ENCODE results near the gene MRPS22.

MRPS22 gene

GRCh38 chr3:139311557-139311956 is 32.3 kb upstream of the MRPS22 start:
- H3K36me3 ChIP-seq (ENCODE audit: control insufficient read depth, insufficient read depth, low read length) = no peaks in the 10 kb centered on the region
- no peaks in the 10 kb centered on the region for H3K4me1 ChIP-seq (ENCODE audit: control insufficient read depth, insufficient read depth, low read length)
- H3K4me3 ChIP-seq (ENCODE audit: low read length) = no peak overlapping the region
- no peaks in the 10 kb centered on the region for H3K9me3 ChIP-seq (ENCODE audit: control insufficient read depth, insufficient read depth, low read length)
- no peaks in the 10 kb centered on the region for H3K27me3 ChIP-seq (ENCODE audit: control insufficient read depth, insufficient read depth, low read length)
- no peak overlapping the region for H3K27ac ChIP-seq (ENCODE audit: low read length)
- DNase-seq (ENCODE audit: low read depth, low spot score) = no peak
- no CpG with 5 or more reads among the region's 1 CpG for WGBS (ENCODE audit: insufficient coverage, insufficient read length)

GRCh38 chr3:139312416-139312815 is 31.4 kb upstream of the MRPS22 start:
- no peaks in the 10 kb centered on the region for H3K9me3 ChIP-seq (ENCODE audit: control insufficient read depth, insufficient read depth, low read length)
- H3K36me3 ChIP-seq (ENCODE audit: control insufficient read depth, insufficient read depth, low read length) = no peaks in the 10 kb centered on the region
- H3K27me3 ChIP-seq (ENCODE audit: control insufficient read depth, insufficient read depth, low read length) = no peaks in the 10 kb centered on the region
- no CpG with 5 or more reads among the region's 1 CpG for WGBS (ENCODE audit: insufficient coverage, insufficient read length)
- no peak for DNase-seq (ENCODE audit: low read depth, low spot score)
- H3K4me3 ChIP-seq (ENCODE audit: low read length) = no peak overlapping the region
- H3K27ac ChIP-seq (ENCODE audit: low read length) = no peak overlapping the region
- no peaks in the 10 kb centered on the region for H3K4me1 ChIP-seq (ENCODE audit: control insufficient read depth, insufficient read depth, low read length)

DNA sequence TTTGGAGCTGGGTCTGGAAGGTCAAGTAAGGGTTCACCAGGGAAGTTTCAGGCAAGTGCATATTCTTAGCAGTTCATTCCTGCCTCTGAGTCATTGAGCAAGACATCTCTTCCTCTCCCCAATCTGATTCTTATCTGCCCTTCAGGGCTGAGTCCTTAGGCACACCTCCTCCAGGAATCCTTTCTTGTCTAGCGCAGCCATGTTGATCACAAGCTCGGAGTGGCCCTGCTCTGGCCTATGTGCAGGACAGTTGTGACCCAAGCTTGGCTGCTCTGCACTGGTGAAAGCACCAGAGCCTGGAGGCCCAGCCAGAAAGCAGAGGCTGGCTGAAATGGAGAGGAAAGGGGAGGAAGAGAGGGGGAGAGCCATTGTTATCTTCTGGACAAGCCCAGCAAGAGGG is 30.9 kb upstream of the MRPS22 start:
- no peak for DNase-seq (ENCODE audit: low read depth, low spot score)
- Histone ChIP-seq H3K27me3 (ENCODE audit: control insufficient read depth, insufficient read depth, low read length) (no peaks in the 10 kb centered on the region), H3K9me3 (ENCODE audit: control insufficient read depth, insufficient read depth, low read length) (no peaks in the 10 kb centered on the region), H3K4me1 (ENCODE audit: control insufficient read depth, insufficient read depth, low read length) (no peaks in the 10 kb centered on the region), H3K36me3 (ENCODE audit: control insufficient read depth, insufficient read depth, low read length) (no peaks in the 10 kb centered on the region), H3K27ac (ENCODE audit: low read length) (no peak overlapping the region), H3K4me3 (ENCODE audit: low read length) (no peak overlapping the region)
- WGBS (ENCODE audit: insufficient coverage, insufficient read length) = no CpG with 5 or more reads among the region's 2 CpGs

GRCh38 chr3:139313921-139314320 is 29.9 kb upstream of the MRPS22 start:
- no peaks in the 10 kb centered on the region for H3K4me1 ChIP-seq (ENCODE audit: control insufficient read depth, insufficient read depth, low read length)
- WGBS (ENCODE audit: insufficient coverage, insufficient read length) = no CpG with 5 or more reads among the region's 5 CpGs
- no peaks in the 10 kb centered on the region for H3K9me3 ChIP-seq (ENCODE audit: control insufficient read depth, insufficient read depth, low read length)
- no peaks in the 10 kb centered on the region for H3K27me3 ChIP-seq (ENCODE audit: control insufficient read depth, insufficient read depth, low read length)
- no peaks in the 10 kb centered on the region for H3K36me3 ChIP-seq (ENCODE audit: control insufficient read depth, insufficient read depth, low read length)
- DNase-seq (ENCODE audit: low read depth, low spot score) = no peak
- no peak overlapping the region for H3K4me3 ChIP-seq (ENCODE audit: low read length)
- H3K27ac ChIP-seq (ENCODE audit: low read length) = no peak overlapping the region

DNA sequence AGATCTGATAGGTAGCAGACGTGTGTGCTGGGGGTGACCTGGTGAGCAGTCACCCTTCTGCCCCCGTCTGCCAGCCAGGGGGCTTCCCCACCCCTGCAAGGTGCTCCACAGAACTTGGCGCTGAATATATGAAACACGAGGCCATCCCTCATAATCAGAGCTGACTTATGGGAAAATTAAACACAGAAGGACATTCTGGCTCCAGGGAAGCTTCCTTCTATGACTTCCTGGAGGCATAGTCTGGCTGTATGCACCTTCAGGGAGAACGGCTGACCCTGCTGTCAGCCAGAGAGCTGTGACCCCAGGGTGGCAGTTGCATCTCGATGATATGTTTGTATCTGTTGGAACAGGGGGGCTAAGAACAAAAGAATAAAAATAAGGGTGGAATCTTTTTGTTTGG is 26.6 kb upstream of the MRPS22 start:
- 0 out of 2 replicates have a peak, but pooled peaks cover 2% of the 10 kb centered on the region for H3K4me1 ChIP-seq (ENCODE audit: control insufficient read depth, insufficient read depth, low read length)
- no peak overlapping the region for H3K27ac ChIP-seq (ENCODE audit: low read length)
- H3K27me3 ChIP-seq (ENCODE audit: control insufficient read depth, insufficient read depth, low read length) = no peaks in the 10 kb centered on the region
- WGBS (ENCODE audit: insufficient coverage, insufficient read length) = no CpG with 5 or more reads among the region's 6 CpGs
- H3K4me3 ChIP-seq (ENCODE audit: low read length) = no peak overlapping the region
- no peaks in the 10 kb centered on the region for H3K9me3 ChIP-seq (ENCODE audit: control insufficient read depth, insufficient read depth, low read length)
- DNase-seq (ENCODE audit: low read depth, low spot score) = no peak
- no peaks in the 10 kb centered on the region for H3K36me3 ChIP-seq (ENCODE audit: control insufficient read depth, insufficient read depth, low read length)

DNA sequence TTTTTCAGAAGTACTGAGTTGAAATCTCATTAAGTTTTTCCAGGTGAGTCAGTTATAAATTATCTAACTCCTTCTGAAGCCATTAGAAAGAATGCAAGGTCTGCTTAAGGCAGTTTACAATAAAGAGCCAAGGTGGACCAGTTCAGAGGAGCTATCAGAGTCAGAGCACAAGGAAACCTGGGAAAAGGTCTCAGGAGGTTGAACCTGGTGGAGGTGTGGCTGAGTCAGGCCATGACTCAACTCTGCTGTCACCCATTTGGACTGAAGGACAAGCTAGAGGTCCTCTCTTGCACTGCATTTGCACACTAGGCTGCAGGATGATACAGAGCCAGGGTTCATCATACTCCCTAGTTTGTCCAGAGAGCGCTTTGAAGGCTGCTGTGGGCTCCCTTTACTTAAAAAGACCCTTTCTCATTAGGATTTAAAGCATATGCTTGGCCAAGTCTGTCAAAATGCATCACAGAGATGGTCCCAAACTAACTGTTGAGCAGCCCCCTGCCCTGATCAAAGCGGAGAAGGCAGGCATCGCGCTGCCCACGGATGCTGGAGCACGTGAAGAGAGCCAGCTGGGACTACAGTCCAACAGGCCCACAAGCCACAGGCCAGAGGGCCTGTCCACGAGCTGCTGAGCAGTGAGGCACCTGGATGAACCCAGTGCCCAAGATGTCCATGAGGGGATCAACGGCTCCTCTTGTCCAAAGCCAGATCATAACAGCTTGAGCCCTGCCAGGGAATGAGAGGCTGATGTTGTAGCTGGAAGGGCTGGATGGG is 26.0 kb upstream of the MRPS22 start:
- Histone ChIP-seq H3K9me3 (ENCODE audit: control insufficient read depth, insufficient read depth, low read length) (no peaks in the 10 kb centered on the region), H3K4me3 (ENCODE audit: low read length) (no peak overlapping the region), H3K4me1 (ENCODE audit: control insufficient read depth, insufficient read depth, low read length) (0 out of 2 replicates have a peak, but pooled peaks cover 2% of the 10 kb centered on the region), H3K27me3 (ENCODE audit: control insufficient read depth, insufficient read depth, low read length) (no peaks in the 10 kb centered on the region), H3K36me3 (ENCODE audit: control insufficient read depth, insufficient read depth, low read length) (no peaks in the 10 kb centered on the region), H3K27ac (ENCODE audit: low read length) (no peak overlapping the region)
- DNase-seq (ENCODE audit: low read depth, low spot score) = no peak
- no CpG with 5 or more reads among the region's 8 CpGs for WGBS (ENCODE audit: insufficient coverage, insufficient read length)

DNA sequence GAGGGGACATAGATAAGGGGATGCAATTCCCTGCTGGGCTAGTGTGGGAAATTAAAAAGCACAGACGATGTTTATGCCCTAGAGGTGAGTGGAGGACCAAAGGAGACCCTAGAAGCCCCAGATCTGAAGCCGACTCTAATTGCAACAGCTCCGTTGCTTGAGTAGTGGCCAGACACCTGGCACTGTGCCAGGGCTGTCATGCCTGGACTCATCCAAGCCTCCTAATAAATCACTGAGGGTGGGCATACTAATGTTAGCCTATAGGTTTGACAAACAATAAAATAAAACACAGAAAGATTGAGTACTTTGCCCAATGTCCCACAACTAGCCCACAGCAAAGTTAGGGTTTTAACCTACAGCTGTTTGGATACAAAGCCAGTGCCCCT is 25.4 kb upstream of the MRPS22 start:
- Histone ChIP-seq H3K27me3 (ENCODE audit: control insufficient read depth, insufficient read depth, low read length) (no peaks in the 10 kb centered on the region), H3K9me3 (ENCODE audit: control insufficient read depth, insufficient read depth, low read length) (no peaks in the 10 kb centered on the region), H3K27ac (ENCODE audit: low read length) (no peak overlapping the region), H3K4me3 (ENCODE audit: low read length) (no peak overlapping the region), H3K4me1 (ENCODE audit: control insufficient read depth, insufficient read depth, low read length) (0 out of 2 replicates have a peak, but pooled peaks cover 2% of the 10 kb centered on the region), H3K36me3 (ENCODE audit: control insufficient read depth, insufficient read depth, low read length) (no peaks in the 10 kb centered on the region)
- DNase-seq (ENCODE audit: low read depth, low spot score) = no peak
- WGBS (ENCODE audit: insufficient coverage, insufficient read length) = no CpG with 5 or more reads among the region's 3 CpGs

- Histone ChIP-seq H3K9me3 (ENCODE audit: control insufficient read depth, insufficient read depth, low read length) (no peaks in the 10 kb centered on the region), H3K27ac (ENCODE audit: low read length) (no peak overlapping the region), H3K36me3 (ENCODE audit: control insufficient read depth, insufficient read depth, low read length) (no peaks in the 10 kb centered on the region), H3K27me3 (ENCODE audit: control insufficient read depth, insufficient read depth, low read length) (no peaks in the 10 kb centered on the region), H3K4me3 (ENCODE audit: low read length) (no peak overlapping the region), H3K4me1 (ENCODE audit: control insufficient read depth, insufficient read depth, low read length) (0 out of 2 replicates have a peak, but pooled peaks cover 2% of the 10 kb centered on the region)
- no peak for DNase-seq (ENCODE audit: low read depth, low spot score)
- WGBS (ENCODE audit: insufficient coverage, insufficient read length) = no CpG with 5 or more reads among the region's 6 CpGs
Observed at GRCh38 chr3:139318826-139319225, 25.0 kb upstream of the MRPS22 start.

GRCh38 chr3:139319428-139320402 is 24.1 kb upstream of the MRPS22 start:
- no peaks in the 10 kb centered on the region for H3K27me3 ChIP-seq (ENCODE audit: control insufficient read depth, insufficient read depth, low read length)
- H3K36me3 ChIP-seq (ENCODE audit: control insufficient read depth, insufficient read depth, low read length) = no peaks in the 10 kb centered on the region
- peak; percentile 67 for DNase-seq (ENCODE audit: low read depth, low spot score)
- H3K9me3 ChIP-seq (ENCODE audit: control insufficient read depth, insufficient read depth, low read length) = no peaks in the 10 kb centered on the region
- no peak overlapping the region for H3K4me3 ChIP-seq (ENCODE audit: low read length)
- WGBS (ENCODE audit: insufficient coverage, insufficient read length) = no CpG with 5 or more reads among the region's 10 CpGs
- H3K27ac ChIP-seq (ENCODE audit: low read length) = no peak overlapping the region
- H3K4me1 ChIP-seq (ENCODE audit: control insufficient read depth, insufficient read depth, low read length) = 0 out of 2 replicates have a peak, but pooled peaks cover 2% of the 10 kb centered on the region

GRCh38 chr3:139320551-139321309 is 23.1 kb upstream of the MRPS22 start:
- Histone ChIP-seq H3K4me1 (ENCODE audit: control insufficient read depth, insufficient read depth, low read length) (0 out of 2 replicates have a peak, but pooled peaks cover 2% of the 10 kb centered on the region), H3K4me3 (ENCODE audit: low read length) (no peak overlapping the region), H3K9me3 (ENCODE audit: control insufficient read depth, insufficient read depth, low read length) (no peaks in the 10 kb centered on the region), H3K36me3 (ENCODE audit: control insufficient read depth, insufficient read depth, low read length) (no peaks in the 10 kb centered on the region), H3K27me3 (ENCODE audit: control insufficient read depth, insufficient read depth, low read length) (no peaks in the 10 kb centered on the region), H3K27ac (ENCODE audit: low read length) (no peak overlapping the region)
- no peak for DNase-seq (ENCODE audit: low read depth, low spot score)
- whole genome bisulfite sequencing (ENCODE audit: insufficient coverage, insufficient read length) = no CpG with 5 or more reads among the region's 8 CpGs
